GM13977 (cell line): ENCODE measurements around the gene SKP2.

ENCODE experiments used
- DNase-seq: peaks from one replicate; pipeline ENCODE4 v3.0.0; 2012; ENCODE audit warnings: low spot score
- CTCF ChIP-seq: IDR thresholded peaks from 2 replicates; pipeline ENCODE4 v1.5.1; 2012; ENCODE audit warnings: mild to moderate bottlenecking, control low read depth; ENCODE audit not compliant: insufficient read depth; ENCODE audit errors: extremely low read depth, missing control alignments
- in situ Hi-C: fragments of 300-500 bp; cut with MboI; formaldehyde crosslinking; loops from one replicate; pipeline ENCODE4 v1.12.0; 2022; ENCODE audit warnings: low sequenced_read_pairs, low pct_unique_long_range_greater_than_20kb, mixed read lengths, inconsistent platforms; ENCODE audit not compliant: unreplicated experiment

The SKP2 gene

DNA sequence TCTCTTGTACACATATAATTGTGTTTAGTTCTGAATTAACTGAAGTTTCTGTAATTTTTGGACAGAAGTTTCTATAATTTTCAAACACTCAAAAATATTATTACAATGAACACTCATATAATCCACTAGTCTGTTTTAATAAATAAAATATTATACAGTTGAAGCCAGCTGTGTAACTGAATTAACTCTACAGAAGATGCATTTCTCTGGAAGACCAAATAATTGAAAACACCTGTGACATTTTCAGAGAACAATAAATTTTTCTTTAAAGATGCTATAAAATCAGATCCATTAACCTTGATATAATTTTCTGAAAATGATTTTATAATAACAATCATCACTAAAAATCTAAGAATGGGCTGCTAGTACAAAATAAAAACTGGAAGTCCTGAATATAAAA is 75.1 kb downstream of the SKP2 start:
- in situ Hi-C loops: no loop called here
- no peak for DNase-seq
- TF ChIP-seq CTCF: no peak

- DNase-seq: no peak
- in situ Hi-C loops: no loop called here
- no peak for TF ChIP-seq CTCF
Observed at GRCh38 chr5:36228505-36228904, 76.6 kb downstream of the SKP2 start.

DNA sequence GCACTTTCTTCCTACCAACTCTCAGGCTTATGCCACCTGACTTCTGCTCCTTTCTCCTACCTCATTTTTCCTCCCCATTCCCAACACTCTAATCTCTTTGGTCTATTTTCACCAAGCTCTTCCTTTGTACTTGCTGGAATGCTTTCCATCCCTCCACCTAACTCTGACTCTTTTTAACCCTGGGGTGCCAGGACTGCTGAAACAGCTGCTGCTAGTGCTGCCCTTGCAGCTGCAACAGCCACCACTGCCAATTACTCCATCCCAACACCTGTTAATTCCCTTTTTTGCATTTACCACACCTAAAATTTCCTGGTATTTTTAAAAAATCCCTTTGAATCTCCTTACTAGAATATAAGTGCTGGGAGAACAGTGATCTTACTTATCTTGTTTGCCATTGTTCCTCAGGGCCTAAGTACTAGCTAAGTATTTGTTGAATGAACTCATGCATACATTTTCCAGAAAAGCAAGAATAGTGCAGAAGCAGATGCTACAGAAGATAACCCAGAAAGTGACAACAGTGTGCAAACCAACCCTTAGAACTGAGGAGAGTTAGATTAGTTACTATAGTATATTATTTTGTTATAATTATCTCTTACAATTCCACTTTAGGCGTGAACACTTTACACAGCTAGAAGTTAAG is 78.4 kb downstream of the SKP2 start:
- in situ Hi-C loops: no loop called here
- no peak for DNase-seq
- TF ChIP-seq CTCF: no peak

- DNase-seq: no peak
- in situ Hi-C loops: no loop called here
- TF ChIP-seq CTCF: no peak
Observed at GRCh38 chr5:36232533-36232932, 80.6 kb downstream of the SKP2 start.
